SK-N-SH (cell line): ENCODE results near the gene KIF18B.

Experiments used
- CTCF ChIP-seq: fragments of 200-600 bp; sonication (generic); IDR thresholded peaks from 2 replicates; pipeline ENCODE4 v1.6.1; 2017; ENCODE audit warnings: antibody characterized with exemption, mild to moderate bottlenecking, moderate library complexity
- ELF1 ChIP-seq: IDR thresholded peaks from 2 replicates; pipeline ENCODE4 v1.4.0; 2012
- EP300 ChIP-seq, 2 experiments: IDR thresholded peaks; 2 replicates each; pipeline versions ENCODE4 v1.4.0 to v1.6.1; 2012; ENCODE audit warnings: borderline replicate concordance in 1 of 2, low read depth in 1 of 2, low read length in 1 of 2
- EZH2phosphoT487 ChIP-seq: fragments of 200-600 bp; sonication (generic); IDR thresholded peaks from 2 replicates; pipeline ENCODE4 v1.6.1; 2017; ENCODE audit warnings: low read depth, mixed run types, mild to moderate bottlenecking, antibody characterized with exemption, moderate library complexity, borderline replicate concordance
- FOSL2 ChIP-seq: IDR thresholded peaks from 2 replicates; pipeline ENCODE4 v1.4.0; 2012; ENCODE audit warnings: low read depth, mild to moderate bottlenecking, moderate library complexity, borderline replicate concordance
- GABPA ChIP-seq: IDR thresholded peaks from 2 replicates; pipeline ENCODE4 v1.4.0; 2012; ENCODE audit warnings: low read depth, mild to moderate bottlenecking
- GATA2 ChIP-seq: sonication (generic); formaldehyde crosslinking; IDR thresholded peaks from 2 replicates; pipeline ENCODE4 v1.5.0; 2020; ENCODE audit warnings: mild to moderate bottlenecking, missing genetic modification reagents
- RFX5 ChIP-seq: IDR thresholded peaks from 2 replicates; pipeline ENCODE4 v1.6.1; 2012; ENCODE audit warnings: mild to moderate bottlenecking, improper control_type of control experiment, low read length
- RXRA ChIP-seq: IDR thresholded peaks from 2 replicates; pipeline ENCODE4 v1.4.0; 2012; ENCODE audit warnings: low read depth, mild to moderate bottlenecking, borderline replicate concordance
- SIN3A ChIP-seq: IDR thresholded peaks from 2 replicates; pipeline ENCODE4 v1.6.1; 2012; ENCODE audit warnings: low read depth, mild to moderate bottlenecking, low read length, moderate library complexity, borderline replicate concordance
- SMC3 ChIP-seq: IDR thresholded peaks from 2 replicates; pipeline ENCODE4 v1.6.1; 2012; ENCODE audit warnings: low read depth, low read length, improper control_type of control experiment
- ZBTB33 ChIP-seq: IDR thresholded peaks from 2 replicates; pipeline ENCODE4 v1.4.0; 2012; ENCODE audit warnings: low read depth, borderline replicate concordance
- TF ChIP-seq, protein P1 (sequence below): IDR thresholded peaks from 2 replicates; pipeline ENCODE4 v1.4.0; 2012; ENCODE audit warnings: low read depth
- TF ChIP-seq, protein P2 (sequence below): IDR thresholded peaks from 2 replicates; pipeline ENCODE4 v1.6.1; 2012; ENCODE audit warnings: mild to moderate bottlenecking, low read depth, low read length, moderate library complexity

- TF ChIP-seq ZBTB33 = no peak
- TF ChIP-seq SMC3 = no peak
- TF ChIP-seq FOSL2 = no peak
- no peak for TF ChIP-seq RFX5
- no peak for TF ChIP-seq GABPA
- TF ChIP-seq SIN3A = no peak
- no peak for TF ChIP-seq RXRA
- TF ChIP-seq CTCF = no peak
- TF ChIP-seq ELF1 = no peak
- TF ChIP-seq EZH2phosphoT487 = no peak
- TF ChIP-seq, protein P1, sequence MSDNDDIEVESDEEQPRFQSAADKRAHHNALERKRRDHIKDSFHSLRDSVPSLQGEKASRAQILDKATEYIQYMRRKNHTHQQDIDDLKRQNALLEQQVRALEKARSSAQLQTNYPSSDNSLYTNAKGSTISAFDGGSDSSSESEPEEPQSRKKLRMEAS = no peak
- TF ChIP-seq EP300 (IDR thresholded peaks at IDR 0.05; ENCODE audit: borderline replicate concordance in 1 of 2, low read depth in 1 of 2, low read length in 1 of 2) = no peak
- TF ChIP-seq GATA2 (CRISPR knock-in tag) = no peak
- TF ChIP-seq, protein P2, sequence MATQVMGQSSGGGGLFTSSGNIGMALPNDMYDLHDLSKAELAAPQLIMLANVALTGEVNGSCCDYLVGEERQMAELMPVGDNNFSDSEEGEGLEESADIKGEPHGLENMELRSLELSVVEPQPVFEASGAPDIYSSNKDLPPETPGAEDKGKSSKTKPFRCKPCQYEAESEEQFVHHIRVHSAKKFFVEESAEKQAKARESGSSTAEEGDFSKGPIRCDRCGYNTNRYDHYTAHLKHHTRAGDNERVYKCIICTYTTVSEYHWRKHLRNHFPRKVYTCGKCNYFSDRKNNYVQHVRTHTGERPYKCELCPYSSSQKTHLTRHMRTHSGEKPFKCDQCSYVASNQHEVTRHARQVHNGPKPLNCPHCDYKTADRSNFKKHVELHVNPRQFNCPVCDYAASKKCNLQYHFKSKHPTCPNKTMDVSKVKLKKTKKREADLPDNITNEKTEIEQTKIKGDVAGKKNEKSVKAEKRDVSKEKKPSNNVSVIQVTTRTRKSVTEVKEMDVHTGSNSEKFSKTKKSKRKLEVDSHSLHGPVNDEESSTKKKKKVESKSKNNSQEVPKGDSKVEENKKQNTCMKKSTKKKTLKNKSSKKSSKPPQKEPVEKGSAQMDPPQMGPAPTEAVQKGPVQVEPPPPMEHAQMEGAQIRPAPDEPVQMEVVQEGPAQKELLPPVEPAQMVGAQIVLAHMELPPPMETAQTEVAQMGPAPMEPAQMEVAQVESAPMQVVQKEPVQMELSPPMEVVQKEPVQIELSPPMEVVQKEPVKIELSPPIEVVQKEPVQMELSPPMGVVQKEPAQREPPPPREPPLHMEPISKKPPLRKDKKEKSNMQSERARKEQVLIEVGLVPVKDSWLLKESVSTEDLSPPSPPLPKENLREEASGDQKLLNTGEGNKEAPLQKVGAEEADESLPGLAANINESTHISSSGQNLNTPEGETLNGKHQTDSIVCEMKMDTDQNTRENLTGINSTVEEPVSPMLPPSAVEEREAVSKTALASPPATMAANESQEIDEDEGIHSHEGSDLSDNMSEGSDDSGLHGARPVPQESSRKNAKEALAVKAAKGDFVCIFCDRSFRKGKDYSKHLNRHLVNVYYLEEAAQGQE = no peak
These were observed 48.7 kb upstream of the KIF18B start for GRCh38 chr17:44996304-44996703.
